ENCODE measurements around the gene STX1A.

STX1A gene

GRCh38 chr7:73706126-73707044 lies 13.1 kb downstream of the STX1A start:
- no peak for DNase-seq

GRCh38 chr7:73705551-73705920 lies 13.9 kb downstream of the STX1A start:
- DNase-seq: no peak

GRCh38 chr7:73704640-73705550 lies 14.6 kb downstream of the STX1A start:
- no peak for DNase-seq

- no peak for DNase-seq
These were observed 15.5 kb downstream of the STX1A start for GRCh38 chr7:73703757-73704639.

- no peak for DNase-seq
These were observed 16.2 kb downstream of the STX1A start for GRCh38 chr7:73703225-73703624.

- no peak for DNase-seq
These were observed 16.8 kb downstream of the STX1A start for GRCh38 chr7:73702665-73703064.

GRCh38 chr7:73702226-73702625 lies 17.2 kb downstream of the STX1A start:
- DNase-seq: no peak

- DNase-seq: peak; percentile 47
These were observed 18.0 kb downstream of the STX1A start for GRCh38 chr7:73701357-73701995.

GRCh38 chr7:73700581-73701134 lies 18.8 kb downstream of the STX1A start:
- DNase-seq: no peak

- DNase-seq: no peak
These were observed 19.4 kb downstream of the STX1A start for GRCh38 chr7:73700069-73700423.

GRCh38 chr7:73699370-73700068 lies 19.9 kb downstream of the STX1A start:
- no peak for DNase-seq

GRCh38 chr7:73698410-73698809 lies 21.1 kb downstream of the STX1A start:
- DNase-seq: no peak

GRCh38 chr7:73696372-73696771 lies 23.1 kb downstream of the STX1A start:
- no peak for DNase-seq

- DNase-seq: no peak
These were observed 28.8 kb downstream of the STX1A start for GRCh38 chr7:73690646-73691045.

GRCh38 chr7:73688288-73688687 lies 31.2 kb downstream of the STX1A start:
- no peak for DNase-seq

- DNase-seq: no peak
These were observed 34.2 kb downstream of the STX1A start for GRCh38 chr7:73685311-73685710.

- DNase-seq: no peak
These were observed 35.4 kb downstream of the STX1A start for GRCh38 chr7:73683788-73684693.

GRCh38 chr7:73683056-73683787 lies 36.2 kb downstream of the STX1A start, which contains the start of the genes BUD23 and DNAJC30:
Gene BUD23 (plus strand): TSS chr7:73683597. CDS start chr7:73683626, 29 bp downstream.
Gene DNAJC30 (minus strand): TSS chr7:73683453. CDS start chr7:73683423, 30 bp downstream.
- peak; percentile 88 for DNase-seq

- DNase-seq: no peak
These were observed 36.8 kb downstream of the STX1A start for GRCh38 chr7:73682745-73683055.

Data from activated CD4-positive, CD25-positive, alpha-beta regulatory T cell treated with anti-CD3 and anti-CD28 coated beads, Interleukin-2, amount 50 U/mL, for 72 hours (primary cell).